ENCODE results near the gene ZNF398. TPM values are rescaled to one million over a fixed set of nuclear protein-coding genes. Genes with fewer than 3 reads are reported as not detected.

The ZNF398 gene
- total and polyA plus RNA-seq, 2 of the 13 experiments (the other 11 are each of a cell fraction or from before 2014, with no cell fraction given): 3.0 to 8.9 TPM

DNA sequence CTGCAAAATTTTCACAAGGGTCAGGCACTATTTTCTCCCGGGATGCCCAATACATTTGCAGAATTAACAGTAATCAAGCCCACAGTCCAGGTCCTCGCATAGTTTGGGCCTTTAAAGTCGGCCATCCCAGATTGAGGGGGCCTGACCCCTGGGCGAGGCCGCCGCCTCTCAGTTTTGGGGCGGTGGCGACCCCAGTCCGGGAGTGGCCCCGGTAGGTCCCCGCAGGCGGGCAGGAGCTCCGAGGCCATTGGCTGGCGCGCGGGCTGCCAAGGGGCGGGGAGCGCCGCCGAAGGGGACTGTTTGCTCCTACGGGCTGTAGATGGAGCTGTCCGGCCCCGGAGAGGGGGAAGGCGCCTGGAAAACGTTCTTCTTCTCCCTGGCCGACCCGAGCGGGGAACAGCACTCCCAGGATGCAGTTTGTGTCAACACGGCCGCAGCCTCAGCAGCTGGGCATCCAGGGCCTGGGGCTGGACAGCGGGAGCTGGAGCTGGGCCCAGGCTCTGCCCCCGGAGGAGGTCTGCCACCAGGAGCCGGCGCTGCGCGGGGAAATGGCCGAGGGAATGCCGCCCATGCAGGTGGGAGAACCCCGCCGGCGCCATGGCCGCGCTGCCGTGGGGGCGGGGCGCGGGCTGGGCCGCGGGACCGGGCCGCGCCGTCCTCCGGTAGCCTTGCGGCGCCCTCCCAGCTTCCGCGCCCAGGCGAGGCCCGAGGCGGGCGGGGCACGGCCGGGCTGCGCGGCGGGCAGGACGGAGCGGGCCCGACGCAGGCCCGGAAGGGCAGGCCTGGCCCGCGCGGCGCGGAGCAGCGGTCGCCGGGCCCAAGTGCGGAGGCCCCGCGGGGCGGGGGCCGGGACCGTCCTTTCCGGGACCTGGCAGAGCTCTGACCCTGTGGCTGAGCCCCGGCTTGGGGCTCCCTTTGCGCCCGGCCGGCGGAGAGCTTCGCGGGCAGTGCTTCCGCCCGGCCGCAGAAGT is 48.2 kb downstream of the ZNF398 start, which contains the start of gene ZNF282 (continued):
- TF ChIP-seq ZNF646 (CRISPR knock-in tag; IDR thresholded peaks at IDR 0.05): no peak
- TF ChIP-seq TGIF2 (CRISPR knock-in tag; IDR thresholded peaks at IDR 0.05): no peak
- TF ChIP-seq STAG1 (CRISPR knock-in tag; IDR thresholded peaks at IDR 0.05): peak; percentile 43
- peak; percentile 64 for TF ChIP-seq ARID5B (CRISPR knock-in tag; IDR thresholded peaks at IDR 0.05)
- TF ChIP-seq FOXA3 (CRISPR knock-in tag; IDR thresholded peaks at IDR 0.05): peak; percentile 97
- TF ChIP-seq ZNF883 (CRISPR knock-in tag; IDR thresholded peaks at IDR 0.05; ENCODE audit: not compliant biosample characterization): peak; percentile 85
- no peak for TF ChIP-seq KAT7 (CRISPR knock-in tag; IDR thresholded peaks at IDR 0.05; ENCODE audit: borderline replicate concordance)
- TF ChIP-seq ZNF530 (CRISPR knock-in tag; IDR thresholded peaks at IDR 0.05; ENCODE audit: low read depth): no peak
- TF ChIP-seq HOXA9 (CRISPR knock-in tag; IDR thresholded peaks at IDR 0.05; ENCODE audit: borderline replicate concordance): no peak
- TF ChIP-seq POLR2G (IDR thresholded peaks at IDR 0.05; ENCODE audit: low read depth, low read length): peak; percentile 93
- TF ChIP-seq, protein P1, sequence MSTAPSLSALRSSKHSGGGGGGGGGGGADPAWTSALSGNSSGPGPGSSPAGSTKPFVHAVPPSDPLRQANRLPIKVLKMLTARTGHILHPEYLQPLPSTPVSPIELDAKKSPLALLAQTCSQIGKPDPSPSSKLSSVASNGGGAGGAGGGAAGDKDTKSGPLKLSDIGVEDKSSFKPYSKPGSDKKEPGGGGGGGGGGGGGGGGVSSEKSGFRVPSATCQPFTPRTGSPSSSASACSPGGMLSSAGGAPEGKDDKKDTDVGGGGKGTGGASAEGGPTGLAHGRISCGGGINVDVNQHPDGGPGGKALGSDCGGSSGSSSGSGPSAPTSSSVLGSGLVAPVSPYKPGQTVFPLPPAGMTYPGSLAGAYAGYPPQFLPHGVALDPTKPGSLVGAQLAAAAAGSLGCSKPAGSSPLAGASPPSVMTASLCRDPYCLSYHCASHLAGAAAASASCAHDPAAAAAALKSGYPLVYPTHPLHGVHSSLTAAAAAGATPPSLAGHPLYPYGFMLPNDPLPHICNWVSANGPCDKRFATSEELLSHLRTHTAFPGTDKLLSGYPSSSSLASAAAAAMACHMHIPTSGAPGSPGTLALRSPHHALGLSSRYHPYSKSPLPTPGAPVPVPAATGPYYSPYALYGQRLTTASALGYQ (CRISPR knock-in tag; IDR thresholded peaks at IDR 0.05): 0 out of 2 replicates have a peak, but pooled peaks have one; percentile 62
- no peak for TF ChIP-seq ZNF484 (CRISPR knock-in tag; IDR thresholded peaks at IDR 0.05; ENCODE audit: borderline replicate concordance, low read depth)
- TF ChIP-seq ZNF543 (CRISPR knock-in tag; IDR thresholded peaks at IDR 0.05): no peak
- peak; percentile 61; the same call in 1 of the 2 replicates for TF ChIP-seq FOXJ3 (CRISPR knock-in tag; IDR thresholded peaks at IDR 0.05; ENCODE audit: borderline replicate concordance)
- TF ChIP-seq PAX8 (CRISPR knock-in tag; IDR thresholded peaks at IDR 0.05; ENCODE audit: borderline replicate concordance): no peak
- 0 out of 2 replicates have a peak, but pooled peaks have one; percentile 40 for TF ChIP-seq TOE1 (CRISPR knock-in tag; IDR thresholded peaks at IDR 0.05)
